HS-27A (cell line): ENCODE measurements around the gene ATP4A.

ENCODE experiments used
- DNase-seq: peaks from one replicate; pipeline ENCODE4 v3.0.0-alpha.2; 2012; ENCODE audit warnings: low read depth, missing footprints

ATP4A gene

GRCh38 chr19:35565016-35565856 lies 1.8 kb upstream of the ATP4A start:
- no peak for DNase-seq

DNA sequence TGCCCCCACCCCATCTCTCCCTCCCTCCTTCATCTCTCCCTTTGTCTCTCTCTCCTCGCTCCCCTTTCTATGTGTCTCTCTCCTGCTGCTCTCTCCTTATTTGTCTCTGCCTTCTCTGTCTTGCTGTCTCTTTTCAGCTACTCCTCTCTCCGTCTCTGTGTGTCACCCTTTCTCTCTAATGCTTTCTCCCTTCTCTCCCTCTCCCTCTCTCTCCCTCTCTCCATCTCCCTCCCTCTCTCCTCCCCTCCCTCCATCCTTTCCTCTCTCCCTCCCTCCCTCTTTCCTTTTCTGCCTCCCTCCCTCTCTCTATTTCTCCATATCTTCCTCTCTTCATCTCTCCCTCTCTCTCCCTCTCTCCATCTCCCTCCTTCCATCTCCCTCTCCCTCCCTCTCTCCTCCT lies 682 bp downstream of the ATP4A start:
- DNase-seq = no peak

- DNase-seq = no peak
These were observed 1.1 kb downstream of the ATP4A start for GRCh38 chr19:35562336-35562735.

DNA sequence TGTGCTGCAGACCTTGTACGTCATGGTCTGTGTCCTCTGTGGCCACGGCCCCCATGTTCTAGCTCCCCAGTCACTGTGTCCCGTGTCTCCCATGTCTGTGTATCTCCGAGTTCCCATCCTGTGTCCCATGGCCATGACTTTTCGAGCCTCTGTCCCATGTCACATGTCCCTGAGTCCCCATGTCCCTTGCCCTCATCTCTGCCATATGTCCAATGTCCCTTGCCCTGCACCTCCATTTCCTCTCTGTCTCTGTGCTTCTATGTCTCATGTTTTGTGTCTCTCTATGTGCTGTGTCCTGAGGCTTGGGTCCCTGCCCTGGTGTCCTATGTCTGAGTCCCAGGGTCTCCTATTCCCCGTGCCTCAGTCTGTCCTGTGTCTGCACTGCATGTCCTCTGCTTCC lies 2.0 kb downstream of the ATP4A start:
- no peak for DNase-seq

DNA sequence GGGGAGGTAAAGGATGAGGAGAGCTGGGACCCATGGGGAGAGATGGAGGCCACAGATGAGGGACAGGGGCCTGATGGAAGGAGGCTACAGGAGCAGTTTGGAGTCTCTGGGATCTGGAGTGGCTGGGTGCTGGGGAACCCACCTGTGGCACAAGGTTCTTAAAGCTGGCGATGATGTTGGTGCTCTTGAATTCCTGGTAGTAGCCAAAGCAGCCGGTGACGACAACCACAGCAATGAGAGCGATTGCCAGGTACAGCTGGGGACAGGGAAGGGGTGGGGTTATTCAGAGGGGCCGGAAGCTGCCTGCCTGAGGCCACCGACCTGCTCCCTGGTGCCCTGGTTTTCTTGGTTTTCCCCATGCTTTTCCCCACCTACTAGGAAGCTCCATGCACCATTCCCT lies 2.8 kb downstream of the ATP4A start:
- DNase-seq = no peak

DNA sequence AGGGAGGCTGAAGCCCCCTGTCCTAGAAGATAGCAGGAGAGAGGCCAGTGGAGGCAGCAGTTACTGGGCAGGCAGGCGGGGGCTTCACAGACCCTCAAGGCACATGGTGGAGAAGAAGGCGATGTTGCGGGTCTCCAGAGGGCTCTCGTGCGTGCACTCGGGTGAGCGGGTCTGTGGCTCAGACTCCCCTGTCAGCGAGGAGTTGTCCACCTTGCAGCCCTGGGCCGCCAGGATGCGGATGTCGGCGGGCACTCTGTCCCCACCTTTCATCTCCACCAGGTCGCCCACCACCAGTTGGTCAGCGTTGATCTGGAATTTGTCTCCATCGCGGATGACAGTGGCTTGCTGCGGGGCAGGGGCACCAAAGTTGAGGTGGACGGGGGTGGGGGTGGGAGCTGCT lies 3.2 kb downstream of the ATP4A start:
- no peak for DNase-seq

DNA sequence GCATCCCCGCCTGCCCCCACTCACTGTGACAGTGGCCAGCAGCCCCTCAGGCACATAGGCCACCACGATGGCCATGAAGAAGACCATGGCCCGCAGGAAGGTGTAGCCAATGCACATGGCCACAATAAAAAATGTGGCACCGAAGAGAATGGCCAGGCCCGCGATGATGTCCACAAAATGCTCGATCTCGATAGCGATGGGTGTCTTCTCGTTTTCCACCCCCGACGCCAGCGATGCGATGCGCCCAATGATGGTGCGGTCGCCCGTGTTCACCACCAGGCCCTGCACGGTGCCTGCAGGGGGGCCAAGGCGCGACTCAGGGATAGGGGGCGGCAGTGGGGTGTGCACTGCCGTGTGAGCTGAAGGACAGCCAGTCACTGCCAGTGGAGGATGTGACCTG lies 3.7 kb downstream of the ATP4A start:
- no peak for DNase-seq

DNA sequence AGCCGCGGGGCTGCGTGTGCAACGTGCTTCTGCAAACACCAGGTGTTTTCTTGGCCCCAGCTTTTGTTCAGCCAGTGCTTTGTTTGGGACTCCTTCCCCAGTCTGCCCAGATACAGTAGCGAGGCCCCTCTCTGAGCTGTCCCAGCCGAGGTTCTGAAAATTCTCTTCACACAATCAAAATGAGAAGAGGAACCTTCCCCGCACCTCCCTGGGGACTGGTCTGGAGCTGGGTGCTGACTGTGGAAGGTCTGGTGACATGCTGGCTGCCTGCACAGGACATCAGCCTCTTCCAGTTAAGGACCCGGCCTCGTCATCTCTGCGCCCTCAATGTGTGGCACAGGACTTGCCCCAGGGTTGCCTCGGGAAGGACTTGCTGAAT lies 4.2 kb downstream of the ATP4A start:
- no peak for DNase-seq

GRCh38 chr19:35558400-35559280 lies 4.8 kb downstream of the ATP4A start:
- DNase-seq = no peak

DNA sequence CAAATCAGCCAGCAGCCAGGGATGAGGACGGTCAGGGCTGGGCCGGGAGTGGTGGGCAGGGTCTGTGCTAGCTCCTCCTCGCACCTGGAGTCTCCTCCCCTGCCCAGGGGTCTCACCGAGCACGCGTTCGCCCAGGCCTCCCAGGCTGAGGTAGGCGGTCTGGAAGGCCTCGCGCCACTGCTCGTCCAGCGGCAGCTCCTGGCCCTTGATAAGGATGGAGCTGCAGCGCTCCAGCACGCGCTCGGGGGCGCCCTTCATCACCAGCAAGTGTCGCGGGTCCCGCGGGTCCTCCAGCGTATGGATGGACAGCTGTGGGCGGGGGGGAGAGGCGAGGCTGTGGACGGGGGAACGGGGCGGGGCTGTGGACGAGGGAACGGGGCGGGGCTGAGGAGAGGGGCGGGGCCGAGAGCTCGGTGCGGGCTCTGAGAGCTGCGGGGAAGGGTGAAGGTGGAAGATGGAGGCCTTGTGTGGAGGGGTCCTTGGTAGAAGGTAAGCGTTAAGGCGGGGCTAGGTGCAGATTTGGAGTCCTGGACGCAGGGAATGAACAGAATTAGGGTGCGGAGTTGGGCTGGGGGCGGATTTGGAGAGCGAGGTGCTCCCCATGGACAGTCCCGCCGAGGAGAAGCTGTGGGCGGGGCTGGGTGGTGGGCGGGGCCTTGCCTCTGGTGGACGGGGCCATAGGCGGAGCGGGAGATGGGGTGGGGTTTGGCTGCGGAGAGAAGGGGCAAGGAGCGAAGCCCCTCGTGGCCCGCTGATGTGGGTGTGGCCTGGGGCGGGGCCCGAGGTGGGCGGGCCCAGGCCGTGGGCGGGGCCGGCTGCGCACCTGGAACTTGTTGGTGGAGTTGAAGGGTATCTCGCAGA lies 5.7 kb downstream of the ATP4A start:
- DNase-seq = no peak

- no peak for DNase-seq
These were observed 6.5 kb downstream of the ATP4A start for GRCh38 chr19:35556846-35557538.

DNA sequence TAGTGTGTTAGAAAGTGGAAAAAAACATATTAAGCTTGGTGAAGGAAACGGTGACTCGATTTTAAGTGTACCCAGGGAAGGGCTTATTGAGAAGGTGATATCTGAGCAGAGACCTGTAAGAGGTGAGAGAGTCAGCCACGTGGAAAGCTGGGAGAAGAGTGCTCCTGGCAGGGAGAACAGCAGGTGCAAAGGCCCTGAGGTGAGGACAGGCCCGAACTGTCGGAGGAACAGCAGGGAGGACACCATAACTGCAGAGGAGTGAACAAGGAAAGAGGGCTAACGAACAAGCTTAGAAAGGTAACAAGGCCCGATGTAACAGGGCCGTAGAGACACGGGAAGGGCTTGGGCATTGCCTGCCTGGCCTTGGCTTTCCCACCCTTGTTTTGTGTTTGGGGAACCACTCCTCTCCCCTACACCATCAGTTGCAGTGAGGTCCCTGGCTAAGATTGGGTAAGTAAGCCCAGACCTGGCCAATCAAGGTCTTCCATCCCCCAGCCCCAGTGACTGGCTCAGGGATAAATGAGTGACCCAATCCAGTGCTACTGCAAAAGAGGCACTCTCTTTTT lies 7.3 kb downstream of the ATP4A start:
- DNase-seq = no peak

- DNase-seq = peak; percentile 34
These were observed 8.0 kb downstream of the ATP4A start for GRCh38 chr19:35555301-35556005.

DNA sequence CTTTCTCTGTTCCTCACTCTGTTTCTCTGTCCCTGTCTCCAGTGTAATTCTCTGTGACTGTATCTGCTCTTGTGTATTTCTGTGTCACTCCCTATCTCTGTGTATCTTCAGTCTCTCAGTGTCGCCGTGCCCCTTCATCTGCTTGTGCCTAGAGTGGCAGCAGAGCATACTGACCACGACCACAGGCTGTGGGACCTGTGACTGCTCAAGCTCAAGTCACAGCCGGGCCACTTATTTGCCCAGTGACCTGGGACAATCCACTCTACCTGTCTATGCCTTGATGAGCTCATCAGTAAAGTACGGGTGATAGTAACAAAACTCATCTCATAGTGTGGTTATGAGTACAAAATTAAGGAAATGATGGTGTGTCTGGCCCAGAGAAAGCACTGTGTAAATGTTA lies 9.4 kb downstream of the ATP4A start:
- no peak for DNase-seq

DNA sequence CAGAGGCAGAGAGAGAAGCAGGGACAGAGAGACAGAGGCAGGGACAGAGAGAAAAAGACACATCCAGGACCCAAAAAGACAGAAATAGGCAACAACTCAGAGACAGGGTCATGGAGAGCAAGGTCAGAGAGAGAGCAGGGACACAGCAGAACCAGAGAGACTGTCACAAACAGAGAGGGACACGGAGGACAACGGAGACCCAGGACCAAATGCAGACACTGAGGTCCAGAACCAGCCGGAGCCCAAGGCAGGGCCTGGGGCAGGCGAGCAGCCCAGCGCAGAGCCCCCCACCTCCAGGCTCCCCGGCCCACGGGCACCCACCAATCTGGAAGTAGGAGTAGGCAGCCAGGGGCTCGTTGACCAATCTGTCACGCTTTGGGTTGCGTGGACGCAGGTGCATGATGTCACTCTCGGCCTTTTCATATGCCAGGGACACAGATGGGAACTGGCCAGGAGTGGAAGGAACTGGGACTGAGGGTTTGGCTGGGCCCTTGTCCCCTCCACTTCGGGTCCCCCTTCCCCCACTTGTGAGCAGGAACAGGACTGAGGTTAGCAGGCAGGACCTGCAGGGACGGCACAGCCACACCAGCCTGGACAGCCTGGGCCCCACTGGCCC lies 10.0 kb downstream of the ATP4A start:
- DNase-seq = no peak

GRCh38 chr19:35552534-35553384 lies 10.7 kb downstream of the ATP4A start:
- DNase-seq = no peak

DNA sequence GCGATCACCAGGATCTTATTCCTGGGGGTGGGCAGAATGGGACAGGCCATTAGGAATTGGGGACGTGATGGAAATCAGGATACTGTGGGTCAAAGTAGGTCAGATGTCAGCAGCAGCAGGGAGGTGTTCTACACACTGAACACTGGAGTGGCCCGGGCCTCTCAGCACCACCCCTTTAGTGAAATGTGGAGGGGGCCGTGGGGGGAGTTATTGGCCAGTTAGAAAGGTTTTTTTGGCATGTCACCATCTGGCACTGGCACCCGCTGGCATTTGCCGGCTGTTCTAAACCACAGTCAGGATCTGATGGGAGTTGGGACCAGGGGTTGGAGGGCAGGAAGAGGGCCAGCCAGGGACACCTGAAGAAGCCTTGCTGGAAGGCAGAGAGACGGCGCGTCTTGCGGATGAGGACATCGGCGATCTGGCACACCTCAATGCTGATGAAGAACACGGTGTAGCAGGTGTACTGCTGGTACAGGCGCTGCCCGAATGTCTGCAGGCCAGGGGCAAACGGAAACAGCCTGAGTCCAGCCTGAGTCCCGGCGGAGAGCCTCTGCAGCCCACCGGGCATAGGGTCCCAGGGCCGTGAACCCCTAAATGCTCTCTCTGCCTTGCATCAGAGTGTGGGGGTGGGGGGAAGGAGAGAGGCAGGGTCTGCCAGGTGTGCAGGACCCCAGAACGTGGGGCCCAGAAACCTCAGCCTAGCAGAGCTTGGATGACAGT lies 12.2 kb downstream of the ATP4A start:
- no peak for DNase-seq

- no peak for DNase-seq
These were observed 13.5 kb downstream of the ATP4A start for GRCh38 chr19:35549879-35550523.
